Measurements from ENCODE around the gene DKK3.

Gene DKK3

DNA sequence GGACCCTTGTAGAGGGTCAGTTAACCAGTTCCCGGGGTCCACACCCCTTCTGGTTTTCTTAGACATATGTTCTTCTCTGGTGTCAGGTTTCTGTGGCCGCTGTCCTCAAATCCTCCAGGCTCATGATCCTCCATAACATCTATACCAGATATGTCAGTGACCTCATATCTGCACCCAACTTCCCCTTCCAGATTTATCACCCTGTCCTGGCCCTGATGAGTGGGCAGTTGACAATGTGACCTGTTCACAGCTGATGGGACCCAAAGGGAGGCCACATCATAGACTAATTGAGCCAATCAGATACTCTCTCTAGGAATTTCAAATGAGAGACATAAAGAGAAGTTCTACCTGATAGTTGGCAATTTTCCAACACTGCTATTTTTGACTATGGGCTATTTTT is 5.1 kb downstream of the DKK3 start:
- DNase-seq, result no peak

DNA sequence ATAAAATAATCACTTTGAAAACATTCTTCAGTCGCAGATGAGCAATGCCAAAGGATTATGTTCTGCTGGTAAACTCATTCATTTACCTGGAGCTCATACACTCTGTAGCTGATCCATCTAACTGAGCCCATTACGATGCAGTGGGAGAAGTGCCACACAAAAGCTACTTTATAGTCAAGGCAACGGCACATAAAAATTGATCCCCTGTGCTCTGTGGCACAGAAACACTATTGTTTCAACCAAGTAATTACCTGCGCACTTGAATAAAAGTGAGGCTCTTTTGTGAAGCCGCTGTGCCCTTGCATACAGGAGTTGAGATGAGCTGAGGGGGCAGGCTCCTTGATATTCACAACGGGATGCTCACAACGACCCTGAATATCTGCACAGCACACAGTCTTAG is 7.2 kb downstream of the DKK3 start:
- no peak for DNase-seq

DNA sequence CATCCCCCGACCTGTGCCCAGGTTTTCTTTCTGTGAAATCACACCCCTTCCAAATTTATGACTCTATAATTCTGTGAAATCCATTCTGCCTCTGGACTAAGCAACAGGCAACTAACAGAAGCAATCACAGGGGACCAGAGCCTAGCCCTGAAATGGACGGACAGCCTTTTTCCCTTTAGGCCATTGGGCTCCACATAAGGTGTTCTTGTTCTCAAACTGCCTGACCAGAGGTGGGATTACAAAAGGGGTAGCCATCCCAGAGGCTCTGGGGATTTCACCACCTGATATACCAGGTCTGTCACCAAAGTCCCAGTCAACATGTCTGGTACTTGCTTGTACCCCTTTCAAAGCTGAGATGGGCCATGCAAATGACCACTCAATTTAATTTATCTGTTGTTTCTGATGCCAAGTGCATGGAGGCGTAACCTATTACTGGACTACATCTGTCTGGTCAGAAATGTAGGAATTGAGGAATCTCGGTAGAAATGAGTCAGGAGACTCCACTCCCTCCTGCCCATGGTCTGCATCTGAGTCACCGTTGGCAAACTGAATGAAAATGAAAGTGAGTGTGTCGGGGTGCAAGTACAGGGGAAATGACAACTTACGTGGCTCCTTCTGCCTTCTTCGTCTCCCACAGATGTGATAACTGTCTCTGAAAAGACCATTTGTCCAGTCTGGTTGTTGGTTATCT is 10.2 kb downstream of the DKK3 start:
- no peak for DNase-seq

DNA sequence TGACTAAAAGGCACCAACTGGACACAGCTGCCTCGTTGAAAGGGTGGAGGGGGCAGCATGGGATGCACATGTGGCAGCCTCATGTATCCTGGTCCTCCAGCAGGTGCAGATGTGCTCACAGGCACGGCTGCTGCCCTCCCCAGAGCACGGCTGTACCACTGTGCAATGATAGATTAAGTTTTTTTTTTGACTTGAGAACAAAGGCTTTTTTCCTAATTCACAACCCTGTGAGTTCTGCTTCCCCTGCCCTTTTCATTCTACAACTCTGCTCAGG is 11.4 kb downstream of the DKK3 start:
- DNase-seq, result no peak

DNA sequence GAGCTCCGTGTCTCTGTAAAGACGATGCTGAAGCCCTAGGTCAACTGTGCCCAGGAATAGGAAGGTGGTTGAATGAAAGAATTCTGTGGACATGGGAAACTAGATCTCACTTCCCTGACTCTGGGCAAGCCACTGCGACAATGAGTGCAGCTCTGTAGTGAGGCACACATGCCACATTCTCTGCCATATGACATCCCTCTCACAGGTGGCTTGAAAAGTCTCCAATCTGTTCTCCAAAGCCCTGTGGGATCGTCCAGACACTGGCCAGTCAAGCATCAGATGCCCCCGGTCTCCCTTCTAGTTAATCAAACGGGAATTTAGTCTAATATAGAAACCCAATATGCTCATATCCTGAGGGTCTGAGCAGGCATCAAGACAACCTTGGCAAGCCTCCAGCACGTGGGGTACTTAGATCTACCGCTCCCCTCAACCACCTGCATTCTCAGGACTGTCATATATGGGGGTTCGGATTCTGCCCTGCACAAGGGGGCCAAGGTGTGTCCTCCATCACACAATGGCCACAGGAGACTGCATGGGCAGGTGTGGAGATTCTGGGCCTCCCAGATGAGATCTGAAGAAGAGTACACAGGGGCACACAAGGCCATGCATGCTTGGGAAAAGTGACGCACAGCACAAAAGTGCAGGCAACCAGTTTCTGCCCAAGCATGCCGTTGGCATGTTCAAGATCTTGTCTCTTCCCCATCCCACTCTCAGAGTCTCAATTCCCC is 11.9 kb downstream of the DKK3 start:
- DNase-seq, result no peak

DNA sequence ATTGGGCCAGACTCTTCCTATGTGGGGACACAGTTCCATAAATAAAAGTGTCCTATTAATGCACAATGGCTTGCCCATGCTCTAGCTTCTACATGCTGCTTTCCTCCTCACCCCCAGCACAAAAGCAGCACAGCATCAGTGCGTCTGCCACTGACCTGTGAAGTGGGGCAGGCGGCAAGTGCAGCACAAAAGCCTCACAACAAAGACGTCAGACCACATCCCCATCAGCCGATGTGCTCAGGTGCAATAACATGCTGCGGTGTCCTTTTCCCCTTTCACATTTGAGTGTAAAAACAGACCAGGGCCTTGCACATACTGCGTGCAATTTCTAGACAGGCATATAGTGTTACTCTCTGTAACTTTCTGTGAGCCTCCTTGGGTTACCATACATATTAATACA is 12.8 kb downstream of the DKK3 start:
- no peak for DNase-seq

DNA sequence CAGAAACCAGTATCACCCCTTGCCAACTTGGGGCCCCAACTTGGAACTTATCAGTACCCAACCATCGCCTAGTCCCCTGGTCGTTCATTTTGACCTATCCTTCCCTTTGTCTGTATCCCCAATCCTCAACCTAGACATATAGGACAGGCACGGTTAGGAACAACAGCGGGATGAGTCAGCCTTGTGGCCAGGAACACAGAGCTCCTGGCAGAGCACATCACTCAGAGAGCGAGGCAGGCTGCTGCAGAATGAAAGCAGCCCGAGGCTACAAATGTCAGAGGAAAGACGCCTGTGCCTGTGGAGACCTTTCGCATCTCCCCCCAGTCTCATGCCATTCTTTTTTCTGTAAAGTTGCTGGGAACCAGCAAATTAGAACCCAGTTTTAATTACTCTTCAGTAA is 14.6 kb downstream of the DKK3 start:
- DNase-seq, result no peak

DNA sequence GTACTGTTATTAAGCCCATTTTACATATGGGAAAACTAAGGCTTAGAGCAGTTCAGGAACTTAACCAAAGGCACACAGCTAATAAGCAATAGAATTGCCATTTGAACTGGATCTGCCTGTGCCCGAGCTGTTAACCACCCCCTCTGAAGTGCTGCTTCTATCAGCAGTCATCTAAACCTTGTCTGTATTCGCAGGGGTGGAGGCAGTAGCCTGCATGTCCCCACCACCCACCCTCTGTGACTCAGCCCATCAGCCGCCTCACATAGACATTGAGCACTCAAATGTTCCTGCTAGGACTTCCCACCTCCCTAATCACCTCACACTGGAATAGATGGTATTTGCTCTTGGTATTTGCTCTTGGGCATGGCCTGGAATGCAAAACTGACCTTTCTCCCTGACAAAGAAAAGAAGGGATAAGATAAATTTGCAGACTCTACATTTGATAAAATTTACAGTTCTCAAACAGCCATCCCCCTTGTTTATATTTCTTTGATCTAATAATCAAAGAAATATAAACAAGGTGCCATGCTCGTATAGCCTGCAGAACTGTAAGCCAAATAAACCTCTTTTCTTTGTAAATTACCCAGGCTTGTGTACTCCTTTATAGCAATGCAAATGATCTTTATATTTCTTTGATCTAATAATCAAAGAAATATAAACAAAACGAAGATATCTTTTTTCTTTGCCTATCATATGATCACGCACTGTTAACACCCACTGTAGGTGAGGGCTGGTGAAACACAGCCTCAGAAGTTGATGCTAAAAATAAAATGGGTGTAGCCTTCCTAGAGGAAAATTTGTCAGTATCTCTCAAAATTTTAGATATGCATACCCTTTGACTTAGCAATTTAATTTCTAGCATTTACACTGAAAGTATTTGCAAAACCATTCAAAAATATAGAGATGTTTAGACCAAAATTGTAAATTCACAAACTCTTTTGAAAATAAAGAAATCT is 15.9 kb downstream of the DKK3 start:
- DNase-seq, result no peak

DNA sequence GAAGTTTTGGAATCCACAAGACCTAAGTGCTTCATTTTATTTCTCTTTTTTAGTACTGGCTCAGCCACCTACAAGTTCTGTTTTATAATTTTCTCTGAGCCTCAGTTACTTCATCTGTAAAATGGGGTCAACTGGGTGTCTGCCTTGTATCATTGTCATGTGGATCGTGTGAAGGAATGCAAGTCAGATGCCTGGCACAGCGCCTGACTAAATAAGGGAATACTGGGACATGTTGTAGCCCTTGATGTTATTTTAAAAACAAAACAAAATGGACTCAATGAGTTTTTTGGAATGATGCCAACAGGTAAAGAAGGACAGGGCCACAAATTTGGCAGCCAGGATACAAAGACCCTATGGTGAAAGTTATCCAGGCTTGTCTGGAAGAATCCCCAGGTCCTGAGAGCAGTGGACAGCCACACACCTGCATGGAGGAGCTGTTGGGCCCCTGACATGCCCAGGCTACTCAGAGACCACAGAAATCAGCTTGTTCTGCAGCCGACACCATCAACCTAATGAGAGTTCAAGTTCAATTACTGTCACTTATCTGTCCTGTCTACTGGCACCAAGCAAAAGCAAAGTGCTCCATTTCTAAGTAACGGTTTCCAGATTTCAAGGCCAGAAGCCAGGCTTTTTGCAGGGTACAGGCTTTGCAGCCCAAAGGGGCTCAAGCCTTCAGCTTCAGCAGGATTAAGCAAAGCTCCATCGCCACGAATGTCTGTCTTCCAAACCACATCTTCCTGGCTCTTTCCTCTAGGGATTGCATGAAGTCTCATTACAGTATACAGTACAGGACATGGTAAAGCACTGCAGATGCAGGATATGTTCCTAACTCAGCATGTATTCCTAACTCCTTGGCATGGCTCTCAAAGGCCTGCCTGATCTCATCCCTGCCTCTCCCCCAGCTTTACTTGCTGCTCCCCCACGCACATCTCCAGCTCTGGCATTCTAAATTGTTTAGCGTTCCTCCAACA is 18.4 kb downstream of the DKK3 start:
- DNase-seq, result no peak

DNA sequence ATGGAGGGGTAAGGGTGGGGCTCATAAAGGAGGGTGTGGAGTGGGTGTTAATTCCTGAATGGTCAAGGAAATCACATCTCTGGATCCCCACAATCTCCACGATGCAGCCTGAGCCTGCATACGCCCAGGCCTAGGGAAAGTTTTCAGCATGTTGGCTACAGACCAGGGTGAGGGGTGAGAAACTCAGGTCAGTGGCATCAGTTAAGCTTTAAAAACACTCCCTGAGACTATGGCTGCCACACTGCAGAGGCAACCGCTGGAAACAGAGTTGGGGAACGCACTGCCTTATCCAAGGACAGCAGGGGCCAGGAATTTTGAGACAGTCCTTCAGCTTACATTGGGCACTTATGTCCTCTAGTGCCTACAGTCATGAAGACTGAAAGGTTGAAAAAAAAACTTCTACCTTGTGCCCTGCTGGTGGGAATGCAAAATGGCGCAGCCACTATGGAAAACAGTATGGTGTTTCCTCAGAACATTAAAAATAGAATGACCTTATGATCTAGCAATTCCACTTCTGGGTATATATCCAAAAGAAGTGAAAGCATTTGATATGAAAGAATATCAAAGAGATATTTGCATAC is 19.7 kb downstream of the DKK3 start:
- DNase-seq, result no peak

DNA sequence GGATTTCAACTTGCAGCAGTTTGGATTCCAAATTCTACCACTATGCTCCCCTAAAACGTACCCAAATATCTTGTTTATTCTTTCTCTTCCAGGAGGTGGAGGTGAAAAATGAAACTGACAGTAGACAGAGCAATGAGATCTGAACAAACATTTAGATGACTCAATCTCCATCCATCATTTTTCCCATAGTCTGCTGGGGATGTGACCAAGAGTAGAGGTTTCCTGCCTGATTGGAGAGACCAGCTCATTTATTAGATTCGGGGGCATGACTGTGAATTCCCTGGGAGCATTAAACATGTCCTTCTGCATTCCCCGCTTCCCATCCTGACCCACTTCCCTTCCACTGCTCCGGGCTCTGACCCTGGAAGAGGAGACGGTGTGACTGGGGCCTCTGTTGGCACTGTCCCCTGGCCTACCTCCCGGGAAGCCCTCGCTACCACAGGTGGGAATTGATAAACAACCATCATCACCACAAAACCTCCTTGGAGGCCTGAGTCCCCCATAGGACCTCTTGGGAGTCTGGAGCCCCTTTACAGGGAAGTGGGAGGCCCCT is 20.3 kb downstream of the DKK3 start:
- DNase-seq, result no peak

DNA sequence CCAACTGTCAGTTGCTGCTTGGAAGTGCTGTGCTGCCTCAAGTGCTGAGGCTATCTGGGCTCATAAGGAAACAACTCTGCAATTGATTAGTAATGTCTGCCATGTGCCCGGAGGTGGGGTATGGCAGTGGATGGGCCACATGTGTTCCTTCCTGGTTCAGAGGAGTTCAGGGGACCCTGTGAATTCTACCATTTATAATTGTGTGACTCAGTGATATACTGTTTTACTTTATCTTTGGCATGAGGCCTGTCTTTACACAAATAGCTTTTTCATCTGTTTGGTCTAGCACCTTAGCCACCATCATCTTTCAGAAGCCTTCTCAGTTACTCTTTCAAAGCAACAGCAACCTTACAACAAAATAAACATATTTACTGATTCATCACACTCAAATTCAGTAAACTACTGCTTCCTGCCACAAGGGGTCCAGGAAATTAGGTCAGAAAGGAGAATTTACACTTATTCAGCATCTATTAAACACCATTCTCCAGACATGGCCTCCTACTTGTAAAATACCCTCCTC is 20.9 kb downstream of the DKK3 start:
- DNase-seq, result no peak

DNA sequence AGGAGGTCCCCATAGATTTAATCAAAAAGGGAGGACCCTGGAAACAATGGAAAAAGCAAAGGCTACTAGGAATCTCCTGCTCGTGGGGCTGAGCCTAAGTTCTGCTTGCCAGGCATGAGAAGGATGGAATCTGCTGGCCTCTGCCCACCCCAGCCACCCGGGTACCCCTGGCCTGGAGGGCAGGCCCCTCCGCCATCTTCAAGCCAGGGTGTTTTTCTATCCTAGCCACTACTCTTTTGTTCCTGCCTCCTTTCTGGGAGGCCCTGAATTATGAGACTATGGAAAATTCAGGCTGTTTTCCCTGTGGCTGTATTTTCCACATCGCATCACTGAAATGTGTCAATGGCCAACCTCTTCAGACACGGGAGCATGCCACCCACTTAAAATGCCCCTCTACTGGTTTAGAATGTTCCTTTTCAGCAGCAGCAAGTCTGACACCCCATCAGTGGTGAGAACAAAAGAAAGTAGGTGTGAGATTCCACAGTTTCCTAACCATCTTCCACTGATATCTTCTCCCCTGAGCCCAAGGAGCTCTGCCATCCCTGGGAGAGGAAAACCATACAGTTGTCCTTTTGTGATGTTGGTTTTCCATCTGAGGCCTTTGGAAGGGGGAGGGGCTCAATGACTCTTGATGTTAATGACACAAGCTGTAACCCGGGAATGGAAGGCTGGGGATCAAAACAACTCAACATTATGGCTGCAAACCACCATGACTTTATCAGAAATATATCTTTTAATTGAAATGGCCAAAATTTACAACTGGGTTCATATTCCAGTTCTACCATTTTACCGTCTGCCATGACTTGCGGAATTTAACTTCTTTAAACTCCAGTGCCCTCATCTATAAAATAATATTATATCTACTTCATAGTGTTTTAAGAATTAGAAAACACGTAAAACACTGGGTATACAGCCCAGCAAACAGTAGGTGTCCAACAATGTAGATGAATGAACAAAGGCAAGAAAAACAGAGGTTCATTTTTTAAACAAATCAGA is 22.2 kb downstream of the DKK3 start:
- DNase-seq, result no peak

DNA sequence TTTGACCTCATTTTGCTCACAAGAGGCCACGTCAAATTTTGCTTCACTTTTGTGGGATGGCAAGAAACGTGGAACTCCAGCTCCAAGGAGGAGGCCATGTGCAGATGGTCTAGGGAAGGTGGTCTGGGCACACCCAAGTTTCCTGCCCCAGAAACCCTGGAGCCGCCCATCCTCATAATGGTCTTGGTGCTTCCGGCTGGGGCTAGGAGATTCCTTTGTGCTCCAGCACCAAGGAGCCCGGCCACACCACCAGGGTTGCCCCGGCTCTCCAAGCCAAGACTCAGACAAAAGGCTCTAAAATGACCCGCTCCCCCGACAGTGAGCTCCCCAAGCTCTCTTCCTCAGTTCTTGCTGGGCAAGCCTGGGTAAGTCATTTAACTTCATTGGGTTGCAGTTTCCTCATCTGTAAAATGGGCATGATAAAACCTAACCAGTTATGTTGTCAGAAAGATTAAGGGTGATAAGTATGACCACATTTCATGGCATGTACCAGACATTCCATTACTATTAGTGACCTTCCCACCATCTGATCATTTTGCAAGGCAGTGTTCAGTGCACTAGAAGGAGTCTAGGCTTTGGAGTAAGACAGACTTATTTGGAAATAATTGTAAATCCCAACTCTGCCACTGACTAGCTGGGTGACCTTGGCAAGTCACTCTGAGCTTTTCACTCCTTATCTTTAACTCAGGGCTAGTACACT is 23.3 kb downstream of the DKK3 start:
- no peak for DNase-seq

DNA sequence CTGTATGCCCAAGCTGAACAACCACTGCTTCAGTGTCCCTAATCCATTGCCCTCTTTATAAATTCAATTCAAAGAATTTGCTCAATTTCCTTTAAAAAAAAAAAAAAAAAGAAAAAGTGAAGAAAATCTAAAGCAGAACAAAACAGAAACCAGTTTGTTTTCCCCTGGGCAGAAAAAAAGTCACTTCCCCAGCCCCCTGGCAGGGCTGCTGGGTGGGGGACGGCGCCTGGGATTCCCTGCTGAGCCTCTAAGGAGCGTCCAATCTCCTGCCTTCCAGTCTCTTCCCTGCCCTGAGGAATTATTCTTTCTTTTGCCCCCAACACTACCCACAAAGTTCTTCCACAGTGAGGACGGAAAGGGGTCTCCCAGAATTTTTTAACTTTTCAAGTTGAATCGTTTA is 23.9 kb downstream of the DKK3 start:
- no peak for DNase-seq

DNA sequence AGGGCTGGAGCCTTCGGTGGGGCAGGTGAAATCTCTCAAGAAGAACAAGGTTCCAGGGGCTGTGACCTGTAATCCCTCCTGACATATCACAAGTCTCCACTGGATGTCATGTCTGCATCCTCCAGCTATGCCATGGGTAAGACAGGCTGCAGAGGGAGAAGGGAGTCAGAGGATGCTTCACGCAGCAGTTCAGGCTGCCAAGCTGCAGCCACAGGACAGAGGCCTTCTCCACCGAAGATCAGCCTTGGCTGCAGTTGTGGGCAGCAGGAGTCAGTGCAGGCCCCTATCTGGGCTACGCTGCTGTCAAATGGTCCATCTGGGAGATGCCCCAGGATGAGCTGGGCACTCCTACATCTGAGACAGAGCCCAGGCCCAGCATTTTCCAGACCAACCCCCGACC is 25.0 kb downstream of the DKK3 start:
- no peak for DNase-seq

DNA sequence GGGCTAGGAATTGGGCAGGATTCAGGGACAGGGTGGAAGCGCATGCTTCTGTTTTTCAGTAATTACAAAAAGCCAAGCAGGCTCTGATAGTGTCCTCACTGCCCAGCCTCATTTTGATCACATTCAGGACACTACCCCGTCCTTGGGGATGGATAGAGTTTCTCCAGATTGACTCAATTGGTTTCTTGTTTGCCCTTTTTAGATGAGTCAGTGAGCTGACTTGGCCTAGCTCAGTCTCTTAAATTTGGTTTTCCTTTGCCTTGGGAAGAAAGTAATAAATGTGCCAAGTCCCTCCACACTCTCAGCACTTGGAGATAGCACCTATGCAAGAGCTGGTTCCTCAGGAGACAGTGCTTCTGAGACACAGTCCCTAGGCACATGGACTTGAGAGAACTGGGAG is 25.5 kb downstream of the DKK3 start:
- DNase-seq, result no peak

DNA sequence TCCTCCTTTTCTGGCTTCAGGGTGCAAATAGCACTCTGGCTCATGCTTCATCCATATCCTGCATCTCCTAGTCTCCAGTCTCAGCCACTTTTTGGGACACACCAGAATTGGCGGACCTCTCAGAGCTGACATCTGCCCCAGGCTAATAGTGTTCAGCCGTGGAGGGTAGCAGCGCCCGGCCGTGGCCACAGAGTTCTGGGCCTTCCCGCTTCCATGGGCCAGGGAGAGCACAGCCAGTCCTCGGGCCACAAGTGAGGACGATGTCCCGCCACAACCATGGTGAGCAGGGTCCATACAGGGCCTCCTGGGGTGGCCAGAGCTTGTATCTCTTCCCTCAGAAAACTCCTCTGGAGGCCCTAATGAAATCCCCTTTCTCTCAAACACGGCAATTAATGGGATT is 26.0 kb downstream of the DKK3 start:
- DNase-seq, result no peak

DNA sequence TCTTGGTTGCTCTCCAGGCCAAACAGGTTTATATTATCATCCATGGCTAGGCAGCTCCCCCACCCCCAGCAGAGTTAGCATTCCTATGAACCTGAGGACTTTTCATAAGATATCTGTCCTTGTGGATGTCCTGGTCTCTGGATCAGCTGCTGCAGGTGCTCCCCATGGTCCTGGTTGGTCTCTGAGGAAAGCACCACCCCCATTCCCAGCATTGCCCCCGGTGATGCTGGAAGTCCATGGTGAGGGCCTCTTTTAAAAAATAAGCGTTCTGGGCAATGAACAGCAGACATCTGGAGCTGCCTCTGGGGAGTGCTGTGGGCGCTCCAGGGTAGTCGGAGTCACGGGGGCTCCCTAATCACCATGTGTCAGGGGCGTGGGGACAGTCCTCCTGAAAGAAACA is 26.6 kb downstream of the DKK3 start:
- no peak for DNase-seq

DNA sequence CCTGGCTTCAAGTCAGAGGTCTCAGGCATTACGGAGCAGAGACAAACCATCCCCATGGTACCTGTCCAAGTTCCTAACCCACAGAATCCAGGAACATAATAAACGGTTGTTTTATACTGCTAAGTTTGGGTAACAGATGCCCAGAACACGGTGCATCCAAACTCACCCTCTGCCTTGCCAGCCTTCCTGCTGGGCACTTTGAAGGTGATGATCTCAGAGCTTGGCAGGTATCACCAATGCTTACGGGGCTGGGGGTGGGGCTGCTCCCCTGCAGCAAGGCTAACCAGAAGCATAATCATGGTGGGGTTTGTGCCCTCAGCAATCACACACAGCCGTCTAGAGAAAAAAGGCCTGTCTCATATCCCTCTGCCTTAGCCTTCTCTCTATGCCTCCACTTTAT is 27.1 kb downstream of the DKK3 start:
- no peak for DNase-seq
